Small intestine (tissue), 7 donors: Measurements from ENCODE around the gene FER1L5. TPM values are rescaled to one million over a fixed set of nuclear protein-coding genes. Genes with fewer than 3 reads are reported as not detected.

Experiments
- DNase-seq, 2 donors: peaks; one replicate each; pipeline versions ENCODE4 v3.0.0 to v3.0.0-alpha.2; 2013
- FAIRE-seq: peaks from 2 replicates; lab custom pipeline; 2012; peaks lifted over from hg19 to GRCh38; lab: Jason Lieb, UNC
- H3K27ac ChIP-seq, 3 donors: one replicate each; pipeline ENCODE4 v1.5.1; 2013; ENCODE audit warnings: low read length in 2 of 3, mild to moderate bottlenecking in 2 of 3, control low read depth in 1 of 3, inconsistent platforms in 1 of 3, low read depth in 1 of 3, moderate library complexity in 1 of 3
- H3K27me3 ChIP-seq, 3 donors: one replicate each; pipeline ENCODE4 v1.6.1; 2013; ENCODE audit warnings: low read length in 3 of 3, inconsistent platforms in 1 of 3; ENCODE audit not compliant: control insufficient read depth in 3 of 3, insufficient read depth in 3 of 3
- H3K36me3 ChIP-seq, 3 donors: one replicate each; pipeline ENCODE4 v1.6.1; 2013; ENCODE audit warnings: low read length in 3 of 3, inconsistent platforms in 1 of 3, low read depth in 1 of 3, mild to moderate bottlenecking in 1 of 3, moderate library complexity in 1 of 3; ENCODE audit not compliant: control insufficient read depth in 3 of 3, insufficient read depth in 2 of 3
- H3K4me1 ChIP-seq, 3 donors: one replicate each; pipeline ENCODE4 v1.6.1; 2013; ENCODE audit warnings: low read length in 2 of 3, inconsistent platforms in 1 of 3, low read depth in 1 of 3, mild to moderate bottlenecking in 1 of 3, moderate library complexity in 1 of 3; ENCODE audit not compliant: control insufficient read depth in 3 of 3, insufficient read depth in 2 of 3
- H3K4me3 ChIP-seq, 3 donors: one replicate each; pipeline ENCODE4 v1.5.1; 2013; ENCODE audit warnings: low read length in 3 of 3, control low read depth in 1 of 3, inconsistent platforms in 1 of 3, low read depth in 1 of 3, mild to moderate bottlenecking in 1 of 3, moderate library complexity in 1 of 3
- H3K9me3 ChIP-seq, 2 donors: one replicate each; pipeline ENCODE4 v1.6.1; 2013; ENCODE audit warnings: low read depth in 1 of 2, low read length in 1 of 2; ENCODE audit not compliant: control insufficient read depth in 2 of 2, insufficient read depth in 1 of 2
- WGBS, 3 donors: extraction: QIAGEN DNeasy Blood & Tissue Kit; methylation state at CpG; one replicate each; pipeline ENCODE4 v1.1.7; 2013; 5-methylcytosine and 5-hydroxymethylcytosine counted together
- polyA plus RNA-seq, 4 donors: library from polyadenylated mRNA; stranded (reverse) in 3 of 4; unstranded in 1 of 4; fragments of 200-250 nt in 3 of 4; fragments of 120-200 nt in 1 of 4; gene quantifications; one replicate each; pipeline versions ENCODE4 v1.2.1 to v1.2.3, GENCODE V29; 2013
- donor health status: healthy with polysubstance abuse.
- donor health status: control.
- donor health status: control.
- donor health status: Bipolar disorder and iron deficiency.
- donor health status: healthy.

FER1L5 gene
- polyA plus RNA-seq, 4 donors: 0.09 to 1.2 TPM; not detected in 2

GRCh38 chr2:96680561-96681141 lies 38.1 kb downstream of the FER1L5 start:
- Histone ChIP-seq H3K27me3 (no peaks in the 10 kb centered on the region), H3K9me3 (no peaks in the 10 kb centered on the region), H3K4me1 (peaks cover 0 to 21% (median 0%) of the 10 kb centered on the region in 3 donors), H3K36me3 (no peaks in the 10 kb centered on the region), H3K4me3 (no peak overlapping the region), H3K27ac (no peak overlapping the region)
- WGBS, 3 donors: 29 to 57% (median 48%) methylated on average over 5 of the region's 5 CpGs
- peak; percentile 5 to 34 for DNase-seq
- FAIRE-seq: no peak

GRCh38 chr2:96681540-96681939 lies 39.0 kb downstream of the FER1L5 start:
- WGBS, 3 donors: 91 to 93% (median 92%) methylated on average over 4 of the region's 4 CpGs
- peaks cover 0 to 29% (median 0%) of the 10 kb centered on the region in 3 donors for H3K4me1 ChIP-seq
- no peak overlapping the region for H3K27ac ChIP-seq
- H3K36me3 ChIP-seq: no peaks in the 10 kb centered on the region
- H3K9me3 ChIP-seq: no peaks in the 10 kb centered on the region
- FAIRE-seq (no peak), DNase-seq (no peak)
- H3K4me3 ChIP-seq: no peak overlapping the region
- H3K27me3 ChIP-seq: no peaks in the 10 kb centered on the region

GRCh38 chr2:96683307-96683706 lies 40.7 kb downstream of the FER1L5 start:
- Histone ChIP-seq H3K4me1 (peaks cover 0 to 29% (median 0%) of the 10 kb centered on the region in 3 donors), H3K27me3 (no peaks in the 10 kb centered on the region), H3K9me3 (no peaks in the 10 kb centered on the region), H3K27ac (no peak overlapping the region), H3K4me3 (no peak overlapping the region), H3K36me3 (no peaks in the 10 kb centered on the region)
- WGBS, 3 donors: 88 to 92% (median 90%) methylated on average over 5 of the region's 5 CpGs
- FAIRE-seq (no peak), DNase-seq (no peak)

GRCh38 chr2:96683972-96684820 lies 41.6 kb downstream of the FER1L5 start:
- FAIRE-seq: no peak
- 66 to 84% (median 75%) methylated on average over 13 of the region's 13 CpGs for WGBS, 3 donors
- H3K27me3 ChIP-seq: no peaks in the 10 kb centered on the region

GRCh38 chr2:96684883-96685576 lies 42.5 kb downstream of the FER1L5 start:
- Histone ChIP-seq H3K27ac (no peak overlapping the region), H3K36me3 (no peaks in the 10 kb centered on the region), H3K9me3 (no peaks in the 10 kb centered on the region), H3K27me3 (no peaks in the 10 kb centered on the region), H3K4me3 (no peak overlapping the region), H3K4me1 (peaks cover 0 to 29% (median 0%) of the 10 kb centered on the region in 3 donors)
- WGBS, 3 donors: 64 to 79% (median 66%) methylated on average over 15 to 16 of the region's 16 CpGs
- FAIRE-seq (no peak), DNase-seq (peak in 1 of 2 donors; percentile 26)

More at GRCh38 chr2:96683972-96684820, 41.6 kb downstream of the FER1L5 start:
- no peaks in the 10 kb centered on the region for H3K9me3 ChIP-seq
- peak overlapping the region in 1 of 3 donors; percentile 34 for H3K27ac ChIP-seq
- no peak overlapping the region for H3K4me3 ChIP-seq
- H3K4me1 ChIP-seq: peaks cover 0 to 29% (median 0%) of the 10 kb centered on the region in 3 donors
- H3K36me3 ChIP-seq: no peaks in the 10 kb centered on the region
- peak; percentile 64 to 84 for DNase-seq

GRCh38 chr2:96685577-96686459 lies 43.3 kb downstream of the FER1L5 start:
- Histone ChIP-seq H3K4me3 (no peak overlapping the region), H3K36me3 (no peaks in the 10 kb centered on the region), H3K9me3 (no peaks in the 10 kb centered on the region), H3K4me1 (peaks cover 0 to 29% (median 0%) of the 10 kb centered on the region in 3 donors), H3K27me3 (no peaks in the 10 kb centered on the region), H3K27ac (no peak overlapping the region)
- DNase-seq (peak in 1 of 2 donors; percentile 90), FAIRE-seq (no peak)
- WGBS, 3 donors: 52 to 59% (median 55%) methylated on average over 18 to 19 of the region's 19 CpGs

GRCh38 chr2:96687266-96687665 lies 44.7 kb downstream of the FER1L5 start:
- WGBS, 3 donors: 94 to 96% (median 94%) methylated on average over 3 of the region's 3 CpGs
- no peak overlapping the region for H3K4me3 ChIP-seq
- peaks cover 0 to 29% (median 0%) of the 10 kb centered on the region in 3 donors for H3K4me1 ChIP-seq
- H3K36me3 ChIP-seq: peaks cover 0 to 2% (median 0%) of the 10 kb centered on the region in 3 donors
- no peak for DNase-seq
- no peak for FAIRE-seq
- H3K27me3 ChIP-seq: no peaks in the 10 kb centered on the region
- H3K9me3 ChIP-seq: no peaks in the 10 kb centered on the region
- H3K27ac ChIP-seq: no peak overlapping the region
